Common myeloid progenitor, CD34-positive (primary cell): ENCODE results near the gene KCNK1.
A peak's percentile ranks its signal among the peaks of the same experiment; 100 is the strongest.

ENCODE experiments used
- CTCF ChIA-PET: fragments of 350-600 bp; sonication (Branson Sonifier 250); formaldehyde crosslinking; loops from one replicate; lab custom pipeline; 2021; ENCODE audit warnings: antibody characterized with exemption; lab: Charles Lee
- POLR2A ChIA-PET: fragments of 350-600 bp; sonication (Branson Sonifier 250); formaldehyde crosslinking; loops from one replicate; lab custom pipeline; 2021; ENCODE audit warnings: antibody characterized with exemption; lab: Charles Lee
- DNase-seq, 3 donors: peaks; one replicate each; pipeline versions ENCODE4 v3.0.0 to v3.0.0-alpha.2; 2013
- H3K27ac ChIP-seq, 2 experiments: 1 replicate in 1 of 2; 2 replicates in 1 of 2; pipeline ENCODE4 v1.7.0; 2013; ENCODE audit warnings: inconsistent platforms in 2 of 2, low read length in 2 of 2, mild to moderate bottlenecking in 2 of 2, low read depth in 1 of 2, moderate library complexity in 1 of 2; ENCODE audit not compliant: severe bottlenecking in 2 of 2, insufficient read depth in 1 of 2, poor library complexity in 1 of 2
- H3K27me3 ChIP-seq, 5 experiments: replicated peaks in 2 of 5; 1 replicate in 3 of 5; 2 replicates in 2 of 5; pipeline versions ENCODE4 v1.6.1 to v1.7.0; 2013; ENCODE audit warnings: low read length in 4 of 5, mild to moderate bottlenecking in 2 of 5, moderate library complexity in 2 of 5, inconsistent platforms in 1 of 5; ENCODE audit not compliant: insufficient read depth in 5 of 5, control insufficient read depth in 4 of 5
- H3K36me3 ChIP-seq, 4 experiments: 1 replicate in 2 of 4; 2 replicates in 2 of 4; pipeline versions ENCODE4 v1.6.1 to v1.7.0; 2013; ENCODE audit warnings: low read length in 3 of 4, control low read depth in 1 of 4, mild to moderate bottlenecking in 1 of 4; ENCODE audit not compliant: control insufficient read depth in 4 of 4, insufficient read depth in 4 of 4
- H3K4me1 ChIP-seq, 4 experiments: 1 replicate in 3 of 4; 2 replicates in 1 of 4; pipeline versions ENCODE4 v1.6.1 to v1.7.1; 2013; ENCODE audit warnings: low read length in 3 of 4, mild to moderate bottlenecking in 3 of 4, control low read depth in 1 of 4, inconsistent platforms in 1 of 4, moderate library complexity in 1 of 4; ENCODE audit not compliant: control insufficient read depth in 4 of 4, insufficient read depth in 4 of 4; ENCODE audit errors: control extremely low read depth in 1 of 4
- H3K4me3 ChIP-seq, 7 experiments: 1 replicate in 4 of 7; 2 replicates in 3 of 7; pipeline versions ENCODE4 v1.5.1 to v1.7.0; 2013; ENCODE audit warnings: mild to moderate bottlenecking in 7 of 7, low read length in 6 of 7, moderate library complexity in 6 of 7, inconsistent platforms in 2 of 7, low read depth in 2 of 7, control low read depth in 1 of 7; ENCODE audit not compliant: insufficient read depth in 4 of 7, control insufficient read depth in 1 of 7; ENCODE audit errors: extremely low read depth in 1 of 7
- H3K9me3 ChIP-seq, 5 experiments: 1 replicate in 4 of 5; 2 replicates in 1 of 5; pipeline versions ENCODE4 v1.6.1 to v1.7.1; 2013; ENCODE audit warnings: low read length in 4 of 5, mild to moderate bottlenecking in 2 of 5, inconsistent platforms in 1 of 5, low read depth in 1 of 5, moderate library complexity in 1 of 5; ENCODE audit not compliant: control insufficient read depth in 4 of 5, insufficient read depth in 2 of 5; ENCODE audit errors: control extremely low read depth in 1 of 5
- WGBS: methylation state at CpG from one replicate; pipeline ENCODE4 v1.1.5; 2013; ENCODE audit not compliant: insufficient coverage; 5-methylcytosine and 5-hydroxymethylcytosine counted together

The KCNK1 gene

DNA sequence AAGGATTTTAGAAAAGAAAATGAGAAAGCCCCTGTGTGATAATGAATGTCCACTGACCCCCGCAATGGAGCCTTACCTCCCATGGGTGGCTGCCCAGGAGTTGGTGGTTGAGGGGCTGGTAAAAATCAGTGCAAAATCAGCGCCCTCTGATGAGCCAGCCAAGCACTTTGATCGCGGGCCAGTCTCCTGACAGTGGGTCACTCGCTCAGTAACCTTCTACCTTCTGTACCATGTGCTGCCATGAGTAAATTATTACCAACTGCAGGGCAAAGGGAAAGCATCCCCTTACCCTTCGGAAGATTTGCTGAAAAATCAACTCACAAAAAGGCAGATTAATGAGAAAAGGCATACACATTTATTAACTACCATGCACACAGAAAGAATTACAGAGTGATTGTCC is 58.8 kb downstream of the KCNK1 start:
- H3K36me3 ChIP-seq = no peaks in the 10 kb centered on the region
- H3K9me3 ChIP-seq = no peaks in the 10 kb centered on the region
- no peak for DNase-seq
- CTCF ChIA-PET = no interaction called here
- H3K4me3 ChIP-seq = no peak overlapping the region
- H3K27ac ChIP-seq = no peak overlapping the region
- H3K27me3 ChIP-seq = peaks cover 0 to 2% (median 0%) of the 10 kb centered on the region in 5 experiments
- H3K4me1 ChIP-seq = no peaks in the 10 kb centered on the region
- 93% methylated on average over 6 of the region's 6 CpGs for WGBS
- POLR2A ChIA-PET = no interaction called here

DNA sequence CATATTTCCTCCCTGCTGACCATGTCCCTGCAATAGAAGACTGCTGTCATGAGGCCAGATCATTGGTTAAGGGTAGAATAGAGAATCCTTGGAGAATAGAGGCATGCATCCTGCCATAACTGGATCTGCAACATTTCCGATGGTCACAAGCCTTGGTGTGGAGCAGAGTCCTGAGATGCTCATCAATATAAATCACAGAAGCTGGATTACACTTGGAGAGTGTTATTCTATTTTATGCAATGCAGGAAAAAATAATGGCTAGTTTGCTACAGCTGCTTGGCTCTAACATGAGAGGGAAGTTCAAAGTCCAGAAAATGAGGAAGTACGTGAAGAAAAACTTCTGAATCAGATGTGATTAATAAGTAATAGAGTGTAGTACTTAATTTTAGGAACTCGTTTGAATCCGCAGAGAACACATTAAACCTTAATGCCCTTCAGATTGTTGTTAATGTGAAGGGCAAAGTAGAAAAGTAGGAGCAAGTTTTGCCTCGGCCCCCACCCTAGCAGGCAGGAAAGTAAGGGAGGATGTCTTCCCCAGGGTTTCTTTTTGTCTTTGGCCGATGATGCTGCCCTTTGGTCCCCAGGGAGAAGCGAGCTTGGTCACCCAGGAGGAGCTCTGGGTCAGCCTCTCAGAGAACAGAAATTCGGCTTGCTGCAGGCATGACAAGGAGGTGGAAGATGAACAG is 59.5 kb downstream of the KCNK1 start:
- WGBS = 46% methylated on average over 7 of the region's 8 CpGs
- ChIA-PET CTCF (interaction anchor here (0.6 kb wide), 1 partner anchor 12 kb away, joined by 3 read pairs; no protein-coding TSS in a partner anchor), POLR2A (interaction anchor here (0.6 kb wide), 1 partner anchor 8 kb away, joined by 3 read pairs; no protein-coding TSS in a partner anchor)
- Histone ChIP-seq H3K27ac (no peak overlapping the region), H3K4me3 (no peak overlapping the region), H3K27me3 (peaks cover 0 to 2% (median 0%) of the 10 kb centered on the region in 5 experiments), H3K9me3 (no peaks in the 10 kb centered on the region), H3K4me1 (no peaks in the 10 kb centered on the region), H3K36me3 (no peaks in the 10 kb centered on the region)
- peak in 1 of 3 donors; percentile 1 for DNase-seq

GRCh38 chr1:233673947-233674431 is 60.1 kb downstream of the KCNK1 start:
- no peak overlapping the region for H3K4me3 ChIP-seq
- no peak for DNase-seq
- POLR2A ChIA-PET = interaction anchor here (0.6 kb wide), 1 partner anchor 8 kb away, joined by 3 read pairs; no protein-coding TSS in a partner anchor
- H3K9me3 ChIP-seq = no peaks in the 10 kb centered on the region
- H3K27me3 ChIP-seq = peaks cover 0 to 2% (median 0%) of the 10 kb centered on the region in 5 experiments
- no peaks in the 10 kb centered on the region for H3K4me1 ChIP-seq
- WGBS = 89% methylated on average over 5 of the region's 5 CpGs
- CTCF ChIA-PET = interaction anchor here (0.6 kb wide), 1 partner anchor 13 kb away, joined by 3 read pairs; no protein-coding TSS in a partner anchor
- H3K27ac ChIP-seq = no peak overlapping the region
- H3K36me3 ChIP-seq = no peaks in the 10 kb centered on the region

GRCh38 chr1:233675446-233675845 is 61.5 kb downstream of the KCNK1 start:
- DNase-seq = no peak
- CTCF ChIA-PET = no interaction called here
- H3K27me3 ChIP-seq = peaks cover 0 to 2% (median 0%) of the 10 kb centered on the region in 5 experiments
- H3K9me3 ChIP-seq = no peaks in the 10 kb centered on the region
- H3K36me3 ChIP-seq = no peaks in the 10 kb centered on the region
- H3K27ac ChIP-seq = no peak overlapping the region
- POLR2A ChIA-PET = no interaction called here
- no peak overlapping the region for H3K4me3 ChIP-seq
- 100% methylated on average over 2 of the region's 2 CpGs for WGBS
- no peaks in the 10 kb centered on the region for H3K4me1 ChIP-seq

GRCh38 chr1:233675893-233676292 is 62.0 kb downstream of the KCNK1 start:
- DNase-seq = no peak
- CTCF ChIA-PET = no interaction called here
- Histone ChIP-seq H3K36me3 (no peaks in the 10 kb centered on the region), H3K27me3 (peaks cover 0 to 2% (median 0%) of the 10 kb centered on the region in 5 experiments), H3K27ac (no peak overlapping the region), H3K4me3 (no peak overlapping the region), H3K9me3 (no peaks in the 10 kb centered on the region), H3K4me1 (no peaks in the 10 kb centered on the region)
- 83% methylated on average over 2 of the region's 4 CpGs for WGBS
- POLR2A ChIA-PET = no interaction called here

GRCh38 chr1:233677690-233678354 is 63.9 kb downstream of the KCNK1 start:
- DNase-seq = no peak
- Histone ChIP-seq H3K36me3 (no peaks in the 10 kb centered on the region), H3K4me1 (no peaks in the 10 kb centered on the region), H3K27ac (no peak overlapping the region), H3K4me3 (no peak overlapping the region), H3K9me3 (no peaks in the 10 kb centered on the region), H3K27me3 (peaks cover 0 to 2% (median 0%) of the 10 kb centered on the region in 5 experiments)
- ChIA-PET POLR2A (no interaction called here), CTCF (no interaction called here)
- 85% methylated on average over 5 of the region's 7 CpGs for WGBS

DNA sequence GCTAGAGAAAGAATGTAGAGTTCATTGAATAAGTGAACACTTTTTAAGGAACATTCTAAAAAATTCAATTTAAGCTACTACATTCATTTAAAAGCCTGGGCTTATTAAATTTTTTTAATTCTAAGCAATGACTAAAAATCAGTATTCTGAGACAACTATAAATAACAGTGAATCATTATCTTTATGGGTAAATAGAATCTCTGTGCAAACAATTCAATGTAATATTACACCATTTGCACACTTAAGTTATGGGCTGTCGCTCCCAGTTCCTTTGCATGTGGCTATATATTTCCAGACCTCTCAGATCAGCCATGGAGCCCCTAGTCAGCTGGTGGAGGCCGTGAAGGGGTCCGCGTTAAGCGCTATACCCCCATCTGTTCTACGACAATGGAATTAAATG is 65.1 kb downstream of the KCNK1 start:
- WGBS = 78% methylated on average over 5 of the region's 6 CpGs
- POLR2A ChIA-PET = no interaction called here
- no peak for DNase-seq
- CTCF ChIA-PET = interaction anchor here (1.2 kb wide), 1 partner anchor 9 kb away, joined by 4 read pairs; no protein-coding TSS in a partner anchor
- Histone ChIP-seq H3K27me3 (peaks cover 0 to 2% (median 0%) of the 10 kb centered on the region in 5 experiments), H3K27ac (no peak overlapping the region), H3K9me3 (no peaks in the 10 kb centered on the region), H3K4me1 (no peaks in the 10 kb centered on the region), H3K36me3 (no peaks in the 10 kb centered on the region), H3K4me3 (no peak overlapping the region)
